A549 treated with dexamethasone at 1 μM for 4 hours (cell line): Measurements from ENCODE around the gene FAM83E. TPM values are rescaled to one million over a fixed set of nuclear protein-coding genes. Genes with fewer than 3 reads are reported as not detected.

Source experiments
- total RNA-seq: library from RNA; stranded (reverse); fragments of 200-300 nt; extraction: Qiagen RNA extraction; gene quantifications from 5 replicates; pipeline ENCODE4 v1.2.3, GENCODE V29; 2022

FAM83E gene
- 0.12 to 0.40 TPM (median 0.18 TPM) in 5 replicates for total RNA-seq

GRCh38 chr19:48614436-48615230 lies at the start of gene FAM83E:
FAM83E (minus strand) TSS chr19:48615076; CDS start chr19:48613372, 1,704 bp downstream.

GRCh38 chr19:48646001-48646721 lies 31.3 kb upstream of the FAM83E start, which contains the start of gene CA11:
CA11 (minus strand) TSS chr19:48646187; CDS start chr19:48645632, 555 bp downstream.

GRCh38 chr19:48636859-48637448 lies 22.1 kb upstream of the FAM83E start, which contains the start of gene DBP:
DBP (minus strand) TSS chr19:48637379; CDS start chr19:48636994, 385 bp downstream.

GRCh38 chr19:48618916-48619691 lies 4.2 kb upstream of the FAM83E start, which contains the start of the genes RPL18 and SPHK2:
RPL18 (minus strand) TSS chr19:48619178; CDS start chr19:48619143, 35 bp downstream.
SPHK2 (plus strand) TSS chr19:48619506; CDS start chr19:48620515, 1,009 bp downstream.

GRCh38 chr19:48606463-48607358 lies 8.2 kb downstream of the FAM83E start, which contains the start of gene SPACA4:
SPACA4 (plus strand) TSS chr19:48606742; CDS start chr19:48606979, 237 bp downstream.

Other genes with a start within 250 kb of the FAM83E start
- 328 to 488 TPM (median 483 TPM) in 5 replicates for gene KDELR1, start 223.5 kb downstream of the FAM83E start, total RNA-seq
- 5.0 to 9.7 TPM (median 8.6 TPM) in 5 replicates for gene GRIN2D, start 221.4 kb downstream of the FAM83E start, total RNA-seq
- gene GRWD1, start 169.1 kb downstream of the FAM83E start, total RNA-seq = 93.6 to 132 TPM (median 119 TPM) in 5 replicates
- gene KCNJ14, start 159.5 kb downstream of the FAM83E start, total RNA-seq = 1.1 to 2.1 TPM (median 1.2 TPM) in 5 replicates
- 54.6 to 66.8 TPM (median 60.9 TPM) in 5 replicates for gene CYTH2, start 145.7 kb downstream of the FAM83E start, total RNA-seq
- 2.2 to 5.3 TPM (median 4.8 TPM) in 5 replicates for gene LMTK3, start 103.2 kb downstream of the FAM83E start, total RNA-seq
- gene SULT2B1, start 62.9 kb downstream of the FAM83E start, total RNA-seq = 11.9 to 18.4 TPM (median 17.2 TPM) in 5 replicates
- 0.08 to 0.11 TPM in 2 of 5 replicates, not detected in the others for gene SPACA4, start 8.3 kb downstream of the FAM83E start, total RNA-seq
- 2,904 to 3,740 TPM (median 3,069 TPM) in 5 replicates for gene RPL18, start 4.1 kb upstream of the FAM83E start, total RNA-seq
- 10.1 to 17.1 TPM (median 15.9 TPM) in 5 replicates for gene SPHK2, start 4.4 kb upstream of the FAM83E start, total RNA-seq
- gene DBP, start 22.3 kb upstream of the FAM83E start, total RNA-seq = 1.5 to 2.7 TPM (median 1.7 TPM) in 5 replicates
- 7.6 to 13.1 TPM (median 9.9 TPM) in 5 replicates for gene CA11, start 31.1 kb upstream of the FAM83E start, total RNA-seq
- 0.07 to 0.29 TPM (median 0.19 TPM) in 5 replicates for gene NTN5, start 57.9 kb upstream of the FAM83E start, total RNA-seq
- not detected in 5 replicates for gene FUT2, start 80.9 kb upstream of the FAM83E start, total RNA-seq
- 0.30 to 0.66 TPM (median 0.33 TPM) in 5 replicates for gene MAMSTR, start 104.6 kb upstream of the FAM83E start, total RNA-seq
- gene RASIP1, start 125.5 kb upstream of the FAM83E start, total RNA-seq = 0.29 to 0.98 TPM (median 0.54 TPM) in 5 replicates
- not detected in 5 replicates for gene IZUMO1, start 131.8 kb upstream of the FAM83E start, total RNA-seq
- 0.07 to 0.11 TPM (median 0.08 TPM) in 5 replicates for gene FUT1, start 137.6 kb upstream of the FAM83E start, total RNA-seq
- not detected in 5 replicates for gene FGF21, start 140.4 kb upstream of the FAM83E start, total RNA-seq
- 48.8 to 56.6 TPM (median 56.3 TPM) in 5 replicates for gene BCAT2, start 196.0 kb upstream of the FAM83E start, total RNA-seq
- gene HSD17B14, start 221.4 kb upstream of the FAM83E start, total RNA-seq = 12.1 to 15.5 TPM (median 13.1 TPM) in 5 replicates